Gastroesophageal sphincter (tissue), 3 donors: ENCODE data around the gene AFP.

Experiments used
- POLR2A ChIP-seq, 2 donors: fragments of 450-650 bp; IDR thresholded peaks; one replicate each; pipeline ENCODE4 v1.6.1; 2017; ENCODE audit warnings: antibody characterized with exemption in 2 of 2, mild to moderate bottlenecking in 2 of 2, moderate library complexity in 1 of 2
- POLR2AphosphoS5 ChIP-seq: sonication (generic); formaldehyde crosslinking; IDR thresholded peaks from one replicate; pipeline ENCODE4 v1.6.1; 2017; ENCODE audit warnings: antibody characterized with exemption
- TF ChIP-seq, protein P1 (sequence below), 4 experiments: fragments of 200-600 bp in 2 of 4; fragments of 450-650 bp in 2 of 4; sonication (generic) in 1 of 4; IDR thresholded peaks; one replicate each; pipeline ENCODE4 v1.5.1; 2017 to 2019; ENCODE audit warnings: antibody characterized with exemption in 4 of 4, mild to moderate bottlenecking in 2 of 4, moderate library complexity in 2 of 4

DNA sequence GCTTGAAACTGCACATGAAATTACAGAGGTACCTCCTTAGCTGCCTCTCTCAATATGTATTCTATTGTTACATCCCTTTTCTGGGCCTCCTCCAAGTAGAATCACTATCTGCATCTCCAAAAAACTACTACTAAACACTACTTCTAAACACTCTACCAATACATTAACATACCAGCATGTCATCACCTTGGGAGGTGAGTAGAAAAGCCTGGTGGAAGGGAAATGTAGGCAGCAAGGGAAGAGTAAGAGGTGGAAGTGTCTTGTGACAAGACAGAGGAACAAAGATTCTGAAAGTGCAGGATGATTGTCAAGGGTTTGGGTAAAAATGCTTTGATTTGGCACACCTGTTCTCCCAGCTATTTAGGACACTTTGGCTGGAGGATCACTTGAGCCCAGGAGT lies 49.1 kb downstream of the AFP start:
- TF ChIP-seq, protein P1, sequence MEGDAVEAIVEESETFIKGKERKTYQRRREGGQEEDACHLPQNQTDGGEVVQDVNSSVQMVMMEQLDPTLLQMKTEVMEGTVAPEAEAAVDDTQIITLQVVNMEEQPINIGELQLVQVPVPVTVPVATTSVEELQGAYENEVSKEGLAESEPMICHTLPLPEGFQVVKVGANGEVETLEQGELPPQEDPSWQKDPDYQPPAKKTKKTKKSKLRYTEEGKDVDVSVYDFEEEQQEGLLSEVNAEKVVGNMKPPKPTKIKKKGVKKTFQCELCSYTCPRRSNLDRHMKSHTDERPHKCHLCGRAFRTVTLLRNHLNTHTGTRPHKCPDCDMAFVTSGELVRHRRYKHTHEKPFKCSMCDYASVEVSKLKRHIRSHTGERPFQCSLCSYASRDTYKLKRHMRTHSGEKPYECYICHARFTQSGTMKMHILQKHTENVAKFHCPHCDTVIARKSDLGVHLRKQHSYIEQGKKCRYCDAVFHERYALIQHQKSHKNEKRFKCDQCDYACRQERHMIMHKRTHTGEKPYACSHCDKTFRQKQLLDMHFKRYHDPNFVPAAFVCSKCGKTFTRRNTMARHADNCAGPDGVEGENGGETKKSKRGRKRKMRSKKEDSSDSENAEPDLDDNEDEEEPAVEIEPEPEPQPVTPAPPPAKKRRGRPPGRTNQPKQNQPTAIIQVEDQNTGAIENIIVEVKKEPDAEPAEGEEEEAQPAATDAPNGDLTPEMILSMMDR (IDR thresholded peaks at IDR 0.05) = no peak
- TF ChIP-seq POLR2AphosphoS5 (no peak), POLR2A (IDR thresholded peaks at IDR 0.05) (no peak)
